SK-MEL-5 (cell line): Measurements from ENCODE around the gene ADSL. TPM values are rescaled to one million over a fixed set of nuclear protein-coding genes. Genes with fewer than 3 reads are reported as not detected.

Source experiments
- DNase-seq: peaks from one replicate; pipeline ENCODE4 v3.0.0-alpha.2; 2016; ENCODE audit warnings: low read depth, low spot score
- in situ Hi-C: cut with HindIII; loops from 2 replicates; pipeline ENCODE4 v1.10.0; 2016; ENCODE audit warnings: low sequenced_read_pairs, high pct_unique_total_duplicates, low pct_unique_long_range_greater_than_20kb
- total RNA-seq: library from RNA; depleted of rRNA; stranded (reverse); fragments of >200 nt; shearing (Covaris generic); gene quantifications from 2 replicates; pipeline ENCODE4 v1.2.3, GENCODE V29; 2014

ADSL gene
- total RNA-seq, 1 experiment from 2014 or later: 308 TPM

DNA sequence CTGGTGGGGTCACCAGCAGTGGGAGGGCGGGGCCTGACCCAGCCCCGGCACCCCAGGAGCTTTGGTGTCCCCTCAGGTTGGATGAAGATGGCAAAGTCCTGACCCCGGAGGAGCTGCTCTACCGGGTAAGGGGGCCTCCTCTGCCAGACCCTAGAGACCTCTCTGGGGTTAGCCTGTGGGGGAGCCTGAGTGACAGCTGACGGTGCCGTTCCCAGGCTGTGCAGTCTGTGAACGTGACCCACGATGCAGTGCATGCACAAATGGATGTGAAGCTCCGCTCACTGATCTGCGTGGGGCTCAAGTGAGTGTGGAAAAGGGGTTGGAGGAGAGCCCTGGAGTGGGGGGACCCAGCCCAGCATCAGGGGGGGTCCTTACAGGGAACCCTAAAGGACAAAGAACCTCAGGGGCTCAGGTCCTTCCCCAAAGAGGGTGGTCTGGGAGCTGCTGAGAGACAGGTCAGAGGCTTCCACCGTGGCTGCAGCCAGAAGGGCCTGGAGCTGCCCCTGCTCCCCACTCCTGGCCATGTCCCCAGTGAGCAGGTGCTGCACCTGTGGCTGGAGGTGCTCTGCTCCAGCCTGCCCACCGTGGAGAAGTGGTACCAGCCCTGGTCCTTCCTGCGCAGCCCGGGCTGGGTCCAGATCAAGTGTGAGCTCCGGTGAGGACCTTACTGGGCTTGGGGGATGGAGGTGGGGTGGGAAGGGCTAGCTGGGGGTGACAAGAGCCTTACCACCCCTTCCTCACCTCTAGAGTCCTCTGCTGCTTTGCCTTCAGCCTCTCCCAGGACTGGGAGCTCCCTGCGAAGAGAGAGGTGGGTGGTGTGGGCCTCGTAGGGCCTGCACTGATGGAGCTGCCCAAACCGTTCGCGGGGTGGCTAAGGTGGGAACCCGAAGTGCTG lies 62.7 kb downstream of the ADSL start:
- DNase-seq: no peak
- in situ Hi-C loops: no loop called here

GRCh38 chr22:40409613-40410113 lies 63.4 kb downstream of the ADSL start:
- no peak for DNase-seq
- in situ Hi-C loops: no loop called here

DNA sequence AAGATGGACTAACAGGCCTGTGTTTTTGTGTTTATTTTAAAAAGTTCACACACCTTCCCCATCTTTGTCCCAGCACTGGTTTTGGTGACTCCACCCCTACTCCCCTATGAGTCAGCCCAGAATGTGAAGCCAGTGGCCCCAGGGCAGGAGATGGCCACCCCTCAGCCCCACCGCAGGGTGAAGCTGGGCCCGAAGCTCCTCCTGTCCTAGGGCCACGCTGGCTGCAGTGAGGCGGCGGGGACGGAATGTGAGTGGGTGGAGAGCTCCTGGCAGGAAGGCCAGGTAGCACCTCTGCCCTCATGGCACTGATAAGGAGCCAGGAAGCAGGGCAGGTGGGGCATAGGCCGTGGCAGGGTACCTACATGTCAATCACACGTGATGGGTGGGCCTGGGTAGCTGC lies 64.0 kb downstream of the ADSL start:
- DNase-seq: no peak
- in situ Hi-C loops: no loop called here

- DNase-seq: no peak
- in situ Hi-C loops: no loop called here
These were observed 64.6 kb downstream of the ADSL start for GRCh38 chr22:40410731-40411505.

- in situ Hi-C loops: no loop called here
- DNase-seq: no peak
These were observed 65.2 kb downstream of the ADSL start for GRCh38 chr22:40411506-40411861.

DNA sequence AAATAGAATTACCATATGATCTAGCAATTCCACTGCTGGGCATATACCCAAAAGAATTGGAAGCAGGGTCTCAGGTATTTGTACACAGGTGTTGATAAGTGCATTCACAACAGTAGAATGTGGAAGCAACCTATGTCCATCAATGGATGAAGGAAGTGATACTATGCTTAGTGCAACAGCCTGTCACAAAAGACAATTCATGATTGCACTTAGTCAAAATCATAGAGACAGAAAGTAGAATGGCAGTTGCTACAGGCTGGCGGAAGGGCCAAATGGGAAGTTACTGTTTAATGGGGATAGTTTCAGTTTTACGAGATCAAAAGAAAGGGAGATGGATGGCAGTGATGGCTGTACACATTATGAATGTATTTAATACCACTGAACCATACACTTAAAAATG lies 66.1 kb downstream of the ADSL start:
- in situ Hi-C loops: no loop called here
- DNase-seq: no peak

GRCh38 chr22:40413873-40414272 lies 67.6 kb downstream of the ADSL start:
- DNase-seq: no peak
- in situ Hi-C loops: no loop called here

DNA sequence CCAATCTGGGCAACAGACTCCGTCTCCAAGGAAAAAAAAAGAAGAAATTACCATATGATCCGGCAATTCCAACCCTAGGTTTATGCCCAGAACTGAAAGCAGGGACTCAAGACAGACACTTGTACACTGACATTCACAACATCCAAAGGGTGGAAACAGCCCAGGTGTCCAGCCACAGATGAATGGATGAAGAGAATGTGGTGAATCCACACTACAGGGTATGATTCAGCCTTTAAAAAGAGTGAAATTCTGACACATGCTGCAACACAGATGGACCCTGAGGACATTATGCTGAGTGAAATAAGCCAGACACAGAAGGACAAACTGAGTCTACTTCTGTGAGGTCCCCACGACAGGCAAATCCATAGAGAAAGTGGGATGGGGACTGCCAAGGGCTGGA lies 68.0 kb downstream of the ADSL start:
- in situ Hi-C loops: no loop called here
- no peak for DNase-seq

- in situ Hi-C loops: no loop called here
- no peak for DNase-seq
These were observed 68.7 kb downstream of the ADSL start for GRCh38 chr22:40414838-40415505.

DNA sequence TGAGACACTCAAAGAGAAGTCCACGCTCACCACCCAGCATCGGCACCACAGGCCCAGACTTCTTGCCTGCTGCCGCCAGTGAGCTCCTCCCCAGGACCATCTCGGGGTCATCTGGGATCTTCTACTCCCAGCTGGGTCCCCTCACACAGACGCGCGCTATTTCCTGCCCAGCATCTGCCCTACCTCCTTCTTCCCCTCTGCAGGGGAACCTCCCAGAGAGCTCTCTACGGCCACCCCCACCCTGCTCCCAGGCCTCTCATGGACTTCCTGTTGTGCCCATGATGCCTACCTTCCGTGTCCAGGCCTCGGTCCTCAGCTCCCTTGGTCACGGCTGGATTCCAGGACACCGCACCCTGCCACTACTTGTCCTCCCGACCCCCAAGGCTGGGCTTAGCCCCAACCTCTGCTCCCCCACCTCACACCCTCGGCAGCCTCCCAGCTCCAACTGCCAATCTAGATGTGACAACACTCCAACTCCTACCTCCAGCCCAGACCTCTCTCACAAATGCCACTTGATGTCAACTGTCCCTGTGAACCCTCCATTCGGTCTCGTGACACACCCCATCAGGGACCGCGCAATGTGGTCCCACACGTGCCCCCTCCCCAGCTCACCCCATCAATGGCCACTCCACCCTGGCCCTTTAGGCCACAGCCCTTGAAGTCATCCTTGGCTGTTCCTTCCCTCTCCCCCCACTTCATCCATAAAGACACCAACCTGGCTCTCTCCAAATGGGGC lies 69.4 kb downstream of the ADSL start:
- in situ Hi-C loops: no loop called here
- no peak for DNase-seq

- no peak for DNase-seq
- in situ Hi-C loops: no loop called here
These were observed 69.9 kb downstream of the ADSL start for GRCh38 chr22:40416267-40416570.

DNA sequence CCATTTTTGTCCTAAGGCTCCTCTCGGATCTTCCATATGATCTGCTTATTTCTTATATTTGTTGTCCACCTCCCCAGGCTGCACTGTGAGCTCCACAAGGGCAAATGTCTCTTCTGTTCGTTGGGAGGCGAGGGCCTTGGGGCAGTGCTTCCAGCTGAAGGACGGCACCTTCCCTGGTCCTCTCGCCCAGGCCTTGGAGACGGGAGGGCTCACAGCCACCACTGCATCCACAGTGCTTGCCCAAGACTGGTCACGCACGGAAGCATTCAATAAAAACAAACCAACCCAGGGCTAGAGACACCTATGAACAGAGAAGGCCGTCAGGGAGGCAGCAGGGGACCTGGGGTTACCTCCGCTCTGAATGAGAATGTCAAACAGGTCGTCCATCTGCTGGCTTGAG lies 70.3 kb downstream of the ADSL start:
- in situ Hi-C loops: no loop called here

DNA sequence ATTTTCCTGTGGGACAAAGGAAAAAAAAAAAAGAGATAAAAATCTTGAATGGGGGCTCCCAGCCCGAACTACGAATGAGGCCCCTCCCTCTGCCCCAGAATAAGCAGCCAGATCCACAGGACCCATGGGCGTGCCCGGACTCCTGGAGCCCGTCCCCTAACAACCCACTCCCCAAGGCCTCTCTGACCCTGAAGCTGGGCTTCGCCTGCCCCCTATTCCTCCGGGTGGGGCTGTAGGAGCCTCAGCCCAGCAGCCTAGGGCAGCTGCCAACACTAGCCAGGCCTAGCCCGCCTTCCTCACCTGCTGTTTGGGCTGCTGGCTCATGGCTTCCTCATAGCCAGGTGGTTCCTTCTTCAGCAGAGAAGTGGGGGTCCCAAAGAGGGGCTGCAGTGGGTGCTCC lies 70.7 kb downstream of the ADSL start:
- in situ Hi-C loops: no loop called here
- DNase-seq: no peak

More for the DNA sequence above, 70.3 kb downstream of the ADSL start:
- DNase-seq: no peak

DNA sequence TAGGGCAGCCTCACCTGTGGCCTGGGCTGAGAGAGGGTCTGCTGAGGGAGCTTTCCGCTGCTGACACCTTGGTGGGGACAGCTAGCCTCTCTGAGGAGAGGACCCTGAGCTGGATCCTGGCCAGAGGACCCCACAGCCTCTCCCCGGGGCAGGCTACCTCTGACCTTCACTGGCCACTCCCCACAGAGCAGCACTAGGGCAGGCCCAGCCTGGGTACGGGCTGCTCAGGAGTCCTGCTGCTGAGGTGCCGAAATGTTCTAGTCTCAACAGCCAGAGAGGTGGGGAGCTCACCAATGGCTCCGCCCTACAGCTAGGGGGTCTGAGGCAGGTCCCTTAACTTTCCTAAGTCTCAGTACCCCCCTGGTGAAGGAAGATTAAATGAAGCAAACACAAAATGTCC lies 71.6 kb downstream of the ADSL start:
- no peak for DNase-seq
- in situ Hi-C loops: no loop called here

DNA sequence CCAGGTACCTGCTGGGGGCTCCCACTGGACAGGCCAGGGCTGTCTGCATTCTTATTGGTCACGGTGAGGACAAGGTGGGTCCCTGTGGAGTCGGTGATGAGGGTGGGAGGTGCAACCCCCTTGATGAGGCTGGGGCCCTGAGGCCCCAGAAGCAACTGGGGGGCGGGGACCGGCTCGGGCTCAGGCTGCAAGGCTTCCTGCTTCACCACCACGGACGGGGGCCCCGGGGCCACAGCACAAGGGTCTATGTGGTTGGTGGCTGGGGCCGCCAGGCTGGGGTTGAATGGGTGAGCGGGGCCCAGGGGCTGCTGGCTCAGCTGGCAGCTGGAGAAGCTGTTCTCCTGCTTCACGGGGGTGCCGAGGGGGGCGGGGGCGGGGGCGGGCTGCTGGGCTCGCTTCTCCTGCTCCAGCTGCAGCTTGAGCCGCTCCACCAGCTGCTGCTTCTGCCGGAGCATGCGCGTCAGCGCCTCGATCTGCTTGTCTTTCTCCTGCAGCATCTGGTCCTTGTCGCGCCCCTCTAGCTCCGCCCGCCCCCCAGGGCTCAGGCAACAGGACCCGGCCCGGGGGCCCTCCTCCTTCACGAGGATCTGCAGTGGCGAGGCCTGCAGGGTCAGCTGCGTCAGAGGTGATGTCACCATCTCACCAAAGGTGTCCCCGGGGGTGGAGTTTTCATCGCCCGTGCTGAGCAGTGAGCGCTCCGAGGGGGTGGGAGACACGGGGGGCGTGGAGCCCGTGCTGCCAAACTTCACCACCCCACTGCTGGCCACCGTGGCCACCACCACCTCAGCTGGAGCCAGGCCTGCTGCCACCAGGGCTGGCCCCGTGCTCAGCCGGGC lies 72.3 kb downstream of the ADSL start:
- DNase-seq: no peak
- in situ Hi-C loops: no loop called here

GRCh38 chr22:40419718-40420117 lies 73.4 kb downstream of the ADSL start:
- DNase-seq: no peak
- in situ Hi-C loops: no loop called here
